Fibroblast of skin of right quadriceps (primary cell): ENCODE measurements around the gene SMG6.

Experiments used
- DNase-seq: peaks from one replicate; pipeline ENCODE4 v3.0.0-alpha.2; 2013

Gene SMG6

GRCh38 chr17:2197271-2197670 is 106.3 kb downstream of the SMG6 start:
- DNase-seq: no peak

DNA sequence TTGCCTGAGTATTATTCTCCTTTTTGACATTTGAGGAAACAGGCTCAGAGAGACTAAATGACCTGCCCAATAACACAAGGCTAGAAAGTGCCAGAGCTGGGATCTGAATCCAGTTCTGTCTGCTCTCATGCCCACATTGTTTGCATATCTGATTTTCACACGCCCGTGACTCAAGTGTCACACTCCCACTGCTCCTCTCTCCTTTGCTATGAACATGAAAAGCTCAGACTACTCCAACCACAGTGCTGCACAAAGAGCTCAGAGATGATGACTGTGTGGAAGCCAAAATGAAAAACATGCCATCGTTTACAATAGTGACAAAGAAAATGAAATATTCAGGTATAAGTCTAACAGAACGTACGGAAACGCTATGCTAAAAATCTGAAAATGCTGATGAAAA is 107.9 kb downstream of the SMG6 start:
- peak; percentile 24 for DNase-seq

DNA sequence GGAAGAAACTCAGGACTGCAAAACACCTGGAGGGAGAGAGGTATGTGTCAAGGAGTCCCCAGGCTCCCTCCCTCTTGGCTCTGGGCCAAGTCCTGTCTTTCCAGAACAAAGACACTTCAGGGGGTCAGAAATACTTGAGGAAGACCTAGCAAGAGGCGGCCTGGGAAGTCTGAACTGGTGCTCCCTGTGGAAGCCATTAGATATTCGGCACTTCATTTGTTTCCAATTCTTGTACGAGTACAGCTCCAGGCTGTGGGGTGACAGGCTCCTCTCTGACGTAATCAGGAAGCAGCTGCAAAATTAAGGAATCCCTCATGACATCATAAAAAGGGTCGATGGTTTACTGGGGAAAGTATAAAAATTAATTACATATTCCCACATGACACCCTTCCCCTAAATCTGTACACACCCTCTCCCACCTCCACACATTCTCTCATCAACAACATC is 108.7 kb downstream of the SMG6 start:
- DNase-seq: no peak

DNA sequence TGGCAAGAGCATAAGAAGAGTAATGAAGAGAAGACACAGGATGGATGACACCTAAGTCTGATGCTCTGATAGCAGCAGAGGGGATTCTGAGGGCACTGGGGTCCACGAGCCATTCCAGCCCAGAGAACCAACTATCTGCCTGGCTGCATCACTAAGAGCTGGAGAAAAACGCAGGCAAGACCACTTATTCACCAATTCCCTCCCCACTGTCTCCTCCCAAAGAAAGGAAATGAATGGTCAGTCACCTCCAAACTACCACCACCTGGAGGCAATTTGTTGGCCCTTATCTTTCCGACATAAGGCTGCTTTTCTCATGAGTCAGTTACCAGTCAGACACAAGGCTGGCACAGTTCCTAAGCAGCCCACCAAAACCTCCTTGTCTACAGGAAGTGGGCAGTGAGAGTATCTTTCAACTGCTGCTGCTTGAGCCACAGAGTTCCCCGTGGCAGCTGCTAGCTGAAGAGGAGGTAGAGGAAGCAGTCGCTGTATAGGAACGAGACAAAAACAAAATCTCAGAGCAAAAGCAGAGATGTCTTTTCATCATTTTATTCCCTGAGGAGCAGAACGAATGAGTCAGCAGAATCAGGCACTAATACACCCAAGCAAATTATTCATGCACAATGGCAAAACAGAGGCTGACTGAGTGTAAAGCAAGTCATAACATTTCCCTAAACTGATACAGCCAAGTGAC is 111.1 kb downstream of the SMG6 start:
- peak; percentile 99 for DNase-seq

DNA sequence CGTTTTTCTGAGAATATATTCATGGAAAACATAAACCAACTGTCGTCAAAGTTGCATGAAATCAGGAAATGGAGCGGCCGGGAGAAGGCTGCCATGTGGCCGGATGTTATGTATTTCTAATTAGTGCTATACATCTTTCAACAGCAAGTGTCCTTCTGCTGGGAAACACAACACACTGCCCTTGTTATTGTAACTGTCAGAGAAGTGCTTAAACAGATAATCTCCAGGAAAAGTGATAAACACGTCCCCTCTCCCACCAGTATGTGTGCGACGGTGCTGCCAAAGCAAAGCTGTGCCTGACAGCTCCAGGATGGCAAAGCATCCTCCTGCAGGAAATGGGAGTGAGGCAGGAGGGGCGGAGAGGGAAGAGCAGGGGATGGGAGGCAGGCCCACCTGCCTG is 111.8 kb downstream of the SMG6 start:
- DNase-seq: no peak

GRCh38 chr17:2191227-2191626 is 112.4 kb downstream of the SMG6 start:
- no peak for DNase-seq

DNA sequence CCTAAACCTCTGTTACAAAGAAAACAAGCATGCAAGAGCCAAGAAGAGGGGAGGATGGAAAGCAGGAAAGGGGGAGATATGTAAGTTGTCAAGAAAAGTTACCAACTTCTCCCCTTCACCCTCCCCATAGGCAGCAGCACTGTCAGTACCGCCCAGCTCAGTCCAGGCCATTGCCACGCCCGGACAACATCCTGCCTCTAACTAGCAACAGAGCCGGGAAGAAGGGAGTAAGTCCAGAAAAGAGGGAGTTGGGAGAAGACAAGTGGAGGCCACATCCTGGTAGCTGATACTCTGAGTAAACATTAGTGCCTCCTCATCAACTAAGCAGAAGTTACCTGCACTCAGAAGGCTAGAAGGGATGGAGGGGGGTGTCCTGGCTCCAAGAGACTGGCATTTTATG is 113.6 kb downstream of the SMG6 start:
- DNase-seq: no peak

DNA sequence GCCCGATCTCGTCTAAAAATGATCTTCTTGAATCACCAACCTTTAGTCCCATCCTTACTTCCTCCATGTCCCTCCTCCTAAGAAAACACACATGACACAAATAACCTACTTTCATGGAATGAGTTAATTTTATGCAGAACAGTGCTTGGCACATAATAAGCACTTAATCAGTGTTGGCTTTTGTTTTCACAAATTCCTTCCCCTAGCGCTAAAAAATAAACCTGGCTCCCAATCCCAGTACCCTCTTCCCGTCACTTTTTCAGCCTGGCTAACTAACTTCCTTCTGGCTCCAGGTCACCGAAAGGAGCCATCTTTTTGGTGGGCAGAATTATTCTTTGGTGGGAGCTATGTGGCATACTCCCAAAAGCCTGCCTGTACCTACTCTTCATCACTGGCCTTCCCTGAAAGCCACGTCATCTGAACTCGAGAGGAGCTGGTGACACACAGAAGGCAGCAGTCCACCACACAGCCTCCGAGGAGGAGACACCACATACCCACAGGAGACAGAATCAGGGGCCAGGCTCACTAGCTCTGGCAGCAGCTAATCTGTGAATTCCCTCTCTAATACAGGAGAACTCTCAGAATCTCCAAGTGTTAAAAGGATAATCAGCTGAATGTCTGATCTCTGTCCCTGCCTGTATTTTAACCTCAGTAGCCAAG is 114.5 kb downstream of the SMG6 start:
- DNase-seq: no peak

- no peak for DNase-seq
Observed at GRCh38 chr17:2187758-2188157, 115.8 kb downstream of the SMG6 start.

- DNase-seq: no peak
Observed at GRCh38 chr17:2186937-2187336, 116.6 kb downstream of the SMG6 start.

DNA sequence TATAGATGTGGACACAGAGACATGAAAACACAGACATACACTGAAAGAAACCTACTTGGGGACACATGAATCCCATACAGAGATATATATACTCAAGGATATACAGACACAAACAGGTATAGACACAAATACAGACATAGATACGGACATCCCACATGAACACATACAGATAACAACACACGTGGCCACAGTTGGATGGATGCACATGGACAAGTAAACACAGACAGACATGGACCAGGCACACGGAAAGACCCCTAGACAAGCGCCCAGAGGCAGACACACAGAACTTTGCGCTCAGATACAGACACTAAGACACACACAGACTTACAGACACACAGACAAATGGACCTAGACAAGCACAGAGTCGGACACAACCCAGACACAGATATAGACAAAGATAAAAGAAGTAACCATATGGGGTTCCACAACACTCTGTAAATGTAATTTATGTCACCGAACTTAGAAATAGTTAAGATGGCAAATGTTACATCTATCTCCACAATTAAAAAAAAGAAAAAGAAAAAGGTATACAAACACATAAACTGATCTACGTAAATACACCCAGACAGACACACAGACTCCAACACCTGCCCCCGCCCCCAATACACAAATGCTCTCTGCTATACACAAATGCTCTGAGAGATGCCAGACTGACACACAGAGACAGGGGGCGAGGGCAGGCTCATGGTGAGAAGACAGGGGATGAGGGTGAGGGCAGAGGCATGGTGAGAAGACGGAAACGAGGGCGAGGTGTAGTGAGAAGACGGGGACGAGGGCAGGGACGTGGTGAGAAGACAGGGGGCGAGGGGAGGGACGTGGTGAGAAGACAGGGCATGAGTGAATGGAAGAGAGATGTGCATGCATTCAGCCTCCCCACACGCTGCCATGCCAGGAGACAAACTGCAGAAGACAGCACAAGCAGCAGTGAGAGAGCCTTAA is 118.3 kb downstream of the SMG6 start:
- no peak for DNase-seq

GRCh38 chr17:2183346-2183745 is 120.2 kb downstream of the SMG6 start:
- DNase-seq: no peak

- no peak for DNase-seq
Observed at GRCh38 chr17:2181897-2182448, 121.6 kb downstream of the SMG6 start.

DNA sequence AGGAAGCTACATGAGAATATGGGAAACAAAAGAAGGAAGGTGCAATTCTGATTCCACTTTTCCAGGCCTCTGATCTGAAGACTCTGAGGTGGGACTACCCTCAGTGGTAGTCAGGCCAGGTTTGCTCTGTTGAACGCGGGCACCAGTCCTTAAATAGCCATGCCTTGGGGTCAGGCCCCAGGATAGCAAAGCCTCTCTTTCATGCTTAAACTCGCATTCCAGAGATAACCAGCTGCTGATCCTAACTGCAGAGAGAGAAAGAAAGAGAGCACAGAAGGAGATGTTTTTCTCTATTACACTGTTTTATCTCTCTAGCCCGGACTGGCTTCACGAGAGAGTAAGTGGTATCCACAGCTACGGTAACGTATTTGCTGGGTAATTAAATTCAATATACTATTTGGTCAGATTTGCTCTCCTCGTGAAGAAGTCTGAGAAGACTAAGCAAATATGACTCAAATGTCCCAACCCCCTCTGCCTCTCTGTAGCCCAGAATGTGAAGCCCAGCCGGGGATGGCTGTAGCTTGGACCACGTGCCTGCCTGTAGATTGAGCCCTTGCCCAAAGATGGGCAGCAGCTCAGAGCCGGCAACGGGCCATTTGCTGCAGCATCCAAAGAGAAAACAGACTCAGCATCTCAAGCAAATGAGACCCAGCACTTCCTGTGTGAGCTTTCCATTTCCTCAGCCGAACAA is 122.2 kb downstream of the SMG6 start:
- peak; percentile 94 for DNase-seq

- no peak for DNase-seq
Observed at GRCh38 chr17:2180768-2181167, 122.8 kb downstream of the SMG6 start.

- DNase-seq: peak; percentile 99
Observed at GRCh38 chr17:2179615-2180295, 123.8 kb downstream of the SMG6 start.

- DNase-seq: no peak
Observed at GRCh38 chr17:2178798-2179501, 124.6 kb downstream of the SMG6 start.

DNA sequence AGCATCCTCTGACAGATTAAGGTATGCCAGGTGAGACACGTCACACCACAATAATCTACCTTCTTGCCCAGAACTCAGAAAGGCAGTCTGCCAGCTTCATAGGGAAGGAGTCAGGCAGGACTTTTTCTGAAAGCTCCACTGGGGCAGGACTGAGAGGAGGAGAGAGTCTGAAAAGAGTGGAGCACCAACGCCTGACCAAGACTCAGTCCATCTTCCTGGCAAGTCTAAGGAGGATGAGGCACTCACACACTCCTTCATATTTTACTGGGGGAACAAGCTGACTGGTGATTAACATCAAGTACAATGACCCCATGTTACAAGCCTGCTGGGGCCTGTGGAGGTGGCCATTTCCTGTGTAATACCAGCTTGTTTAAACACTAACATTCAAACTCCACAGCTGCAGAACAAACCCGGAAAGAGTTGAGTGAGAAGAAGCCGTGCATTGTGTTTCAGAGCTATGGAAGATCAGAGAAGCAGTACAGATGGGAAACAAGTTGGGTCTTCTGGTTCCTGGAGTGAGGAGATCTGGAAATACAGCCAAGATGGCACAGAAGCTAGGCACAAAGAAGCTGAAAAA is 126.3 kb downstream of the SMG6 start:
- DNase-seq: peak; percentile 44

DNA sequence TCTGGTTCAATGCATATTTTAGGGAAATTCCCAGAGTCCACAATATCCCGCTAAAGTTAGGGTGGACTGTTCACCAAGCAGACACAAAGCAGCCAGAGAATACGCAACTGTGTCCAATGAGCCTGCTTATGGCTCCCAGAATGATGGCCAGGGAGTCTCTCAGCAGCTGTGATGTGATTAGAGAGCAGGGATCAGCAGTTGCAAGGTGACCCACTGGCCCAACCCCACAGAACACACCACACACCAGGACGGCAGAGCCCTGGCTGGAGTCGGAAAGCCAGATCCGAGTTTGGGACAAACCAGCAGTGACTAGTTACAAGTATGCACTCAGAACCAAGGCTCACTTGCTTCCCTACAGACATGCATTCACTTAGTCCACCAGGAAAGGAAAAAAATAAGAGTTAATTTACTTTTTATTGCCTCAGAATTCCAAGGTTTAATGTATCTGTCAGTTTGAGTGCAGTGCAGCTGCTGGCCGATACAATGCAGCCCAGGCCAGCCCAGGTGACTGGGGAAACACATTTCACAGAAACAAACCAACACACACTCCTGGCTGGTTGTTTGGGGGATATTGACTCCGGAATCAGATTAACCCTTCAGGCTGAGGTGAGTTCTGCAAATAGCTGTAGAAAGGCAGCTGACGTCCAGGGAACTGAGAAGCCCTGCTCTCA is 127.0 kb downstream of the SMG6 start:
- no peak for DNase-seq

- peak; percentile 47 for DNase-seq
Observed at GRCh38 chr17:2175294-2175628, 128.3 kb downstream of the SMG6 start.
